ENCODE results near the gene GLIPR2.
A peak's percentile ranks its signal among the peaks of the same experiment; 100 is the strongest.

DNA sequence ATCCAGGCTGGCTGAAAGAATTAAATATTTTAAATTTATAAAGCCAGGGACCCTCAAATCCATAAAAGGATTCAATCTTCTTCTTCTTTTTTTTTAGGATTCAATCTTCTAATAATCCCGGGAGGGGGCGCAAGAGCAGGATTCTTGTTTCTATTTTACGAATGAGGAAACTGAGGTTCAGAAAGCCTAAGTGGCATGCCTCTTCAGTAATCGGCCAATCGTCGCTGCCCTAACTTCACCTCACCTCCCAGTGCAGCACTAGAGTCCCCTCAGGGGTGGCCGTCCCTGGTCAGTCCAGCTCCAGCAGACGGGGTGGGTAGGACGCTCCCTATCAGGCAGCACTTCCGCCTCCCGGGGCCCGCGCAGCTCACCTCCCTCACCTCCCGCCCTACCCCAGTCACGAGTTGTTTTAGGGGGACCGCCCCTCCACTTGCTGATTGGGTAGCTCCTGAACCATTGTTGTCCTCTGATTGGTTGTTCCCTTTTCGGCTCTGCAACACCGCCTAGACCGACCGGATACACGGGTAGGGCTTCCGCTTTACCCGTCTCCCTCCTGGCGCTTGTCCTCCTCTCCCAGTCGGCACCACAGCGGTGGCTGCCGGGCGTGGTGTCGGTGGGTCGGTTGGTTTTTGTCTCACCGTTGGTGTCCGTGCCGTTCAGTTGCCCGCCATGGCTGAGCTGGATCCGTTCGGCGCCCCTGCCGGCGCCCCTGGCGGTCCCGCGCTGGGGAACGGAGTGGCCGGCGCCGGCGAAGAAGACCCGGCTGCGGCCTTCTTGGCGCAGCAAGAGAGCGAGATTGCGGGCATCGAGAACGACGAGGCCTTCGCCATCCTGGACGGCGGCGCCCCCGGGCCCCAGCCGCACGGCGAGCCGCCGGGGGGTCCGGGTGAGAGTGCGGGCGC lies 54.1 kb downstream of the GLIPR2 start, which contains the start of gene CLTA:
- TF ChIP-seq POLR2AphosphoS5 (IDR thresholded peaks at IDR 0.05) (peak; percentile 70 to 89 (median 78)), POLR2A (IDR thresholded peaks at IDR 0.05) (peak; percentile 65 to 94)
